Measurements from ENCODE around the gene MGP. TPM values are rescaled to one million over a fixed set of nuclear protein-coding genes. Genes with fewer than 3 reads are reported as not detected.

MGP gene
- total RNA-seq (ENCODE audit: low replicate concordance) = 5.4 and 41.1 TPM in 2 replicates
- long read RNA-seq, partial matches to known transcripts = 0 of 2 reads
- long read RNA-seq, other reads (novel, unspliced or antisense) = 0 of 2 reads

GRCh38 chr12:14885718-14886221 lies at the start of gene MGP:
Gene MGP, minus strand, starts transcription at chr12:14885854. Its CDS starts 63 bp downstream, at chr12:14885791.
- DNase-seq (ENCODE audit: extremely low spot score, unreplicated experiment) = no peak
- Mint-ChIP-seq H3K9me3 (peaks cover 6% of the 10 kb centered on the region), H3K4me1 (ENCODE audit: unreplicated experiment) (peaks cover 21% of the 10 kb centered on the region), H3K36me3 (peaks cover 7% of the 10 kb centered on the region), H3K27me3 (peaks cover 7% of the 10 kb centered on the region), H3K4me3 (peak within 1 kb of the TSS; percentile 17), H3K27ac (peak within 1 kb of the TSS; percentile 27)
- no peak for TF ChIP-seq CTCF (conservative IDR thresholded peaks at IDR 0.05)

GRCh38 chr12:14935031-14935430 lies 49.4 kb upstream of the MGP start:
- H3K9me3 Mint-ChIP-seq = peaks cover 15% of the 10 kb centered on the region
- no peak for DNase-seq (ENCODE audit: extremely low spot score, unreplicated experiment)
- peaks cover 20% of the 10 kb centered on the region for H3K36me3 Mint-ChIP-seq
- H3K27me3 Mint-ChIP-seq = no peaks in the 10 kb centered on the region
- H3K27ac Mint-ChIP-seq = peak overlapping the region; percentile 91
- peak overlapping the region; percentile 37 for H3K4me3 Mint-ChIP-seq
- H3K4me1 Mint-ChIP-seq (ENCODE audit: unreplicated experiment) = peaks cover 15% of the 10 kb centered on the region
- TF ChIP-seq CTCF (conservative IDR thresholded peaks at IDR 0.05) = no peak

- TF ChIP-seq CTCF (conservative IDR thresholded peaks at IDR 0.05) = no peak
- Mint-ChIP-seq H3K27me3 (no peaks in the 10 kb centered on the region), H3K27ac (peak overlapping the region; percentile 91), H3K4me3 (peak overlapping the region; percentile 19), H3K4me1 (ENCODE audit: unreplicated experiment) (peaks cover 15% of the 10 kb centered on the region), H3K9me3 (peaks cover 10% of the 10 kb centered on the region), H3K36me3 (peaks cover 20% of the 10 kb centered on the region)
- no peak for DNase-seq (ENCODE audit: extremely low spot score, unreplicated experiment)
Measured at GRCh38 chr12:14934511-14934910, 48.9 kb upstream of the MGP start.

- peaks cover 27% of the 10 kb centered on the region for H3K36me3 Mint-ChIP-seq
- H3K9me3 Mint-ChIP-seq = peaks cover 3% of the 10 kb centered on the region
- peak overlapping the region; percentile 7 for H3K4me3 Mint-ChIP-seq
- no peak for TF ChIP-seq CTCF (conservative IDR thresholded peaks at IDR 0.05)
- H3K4me1 Mint-ChIP-seq (ENCODE audit: unreplicated experiment) = peaks cover 16% of the 10 kb centered on the region
- H3K27ac Mint-ChIP-seq = peak overlapping the region; percentile 40
- DNase-seq (ENCODE audit: extremely low spot score, unreplicated experiment) = no peak
- H3K27me3 Mint-ChIP-seq = no peaks in the 10 kb centered on the region
Measured at GRCh38 chr12:14931791-14932560, 46.3 kb upstream of the MGP start.

GRCh38 chr12:14931359-14931758 lies 45.7 kb upstream of the MGP start:
- H3K4me1 Mint-ChIP-seq (ENCODE audit: unreplicated experiment) = peaks cover 11% of the 10 kb centered on the region

More at GRCh38 chr12:14931359-14931758, 45.7 kb upstream of the MGP start:
- Mint-ChIP-seq H3K27me3 (no peaks in the 10 kb centered on the region), H3K36me3 (peaks cover 26% of the 10 kb centered on the region), H3K4me3 (no peak overlapping the region), H3K9me3 (no peaks in the 10 kb centered on the region), H3K27ac (no peak overlapping the region)
- TF ChIP-seq CTCF (conservative IDR thresholded peaks at IDR 0.05) = no peak
- DNase-seq (ENCODE audit: extremely low spot score, unreplicated experiment) = no peak

Measured in type B pancreatic cell (in vitro differentiated cells).